Adrenal gland (tissue), 12 donors: ENCODE measurements around the gene BSND. TPM values are rescaled to one million over a fixed set of nuclear protein-coding genes. Genes with fewer than 3 reads are reported as not detected.

Experiments used
- DNase-seq, 7 donors: peaks; one replicate each; pipeline ENCODE4 v3.0.0-alpha.2; 2019 to 2020
- H3K27ac ChIP-seq, 5 donors: fragments of 200-600 bp; sonication (generic) in 4 of 5; 1 replicate in 3 of 5; 2 replicates in 2 of 5; pipeline versions ENCODE4 v1.5.1 to v1.8.0; 2016 to 2020; ENCODE audit warnings: mild to moderate bottlenecking in 1 of 5
- H3K27me3 ChIP-seq: fragments of 200-600 bp; 2 replicates; pipeline ENCODE4 v1.8.0; 2021
- H3K36me3 ChIP-seq, 2 donors: fragments of 200-600 bp; replicated peaks in 1 of 2; 1 replicate in 1 of 2; 2 replicates in 1 of 2; pipeline versions ENCODE4 v1.5.1 to v1.8.0; 2018 to 2022
- H3K4me1 ChIP-seq, 2 donors: fragments of 200-600 bp; replicated peaks in 1 of 2; 1 replicate in 1 of 2; 2 replicates in 1 of 2; pipeline versions ENCODE4 v1.5.1 to v1.8.0; 2018 to 2021
- H3K4me3 ChIP-seq, 4 donors: fragments of 200-600 bp; sonication (generic) in 3 of 4; one replicate each; pipeline ENCODE4 v1.5.1; 2016 to 2018
- H3K9me3 ChIP-seq, 3 donors: fragments of 200-600 bp; sonication (generic) in 1 of 3; replicated peaks in 1 of 3; 1 replicate in 2 of 3; 2 replicates in 1 of 3; pipeline versions ENCODE4 v1.5.1 to v1.8.0; 2016 to 2021
- POLR2A ChIP-seq, 2 donors: fragments of 450-650 bp; IDR thresholded peaks; one replicate each; pipeline ENCODE4 v1.6.1; 2017; ENCODE audit warnings: antibody characterized with exemption in 2 of 2, mild to moderate bottlenecking in 2 of 2, moderate library complexity in 1 of 2
- WGBS, 4 donors: extraction: QIAGEN DNeasy Blood & Tissue Kit in 2 of 4; methylation state at CpG; one replicate each; pipeline versions ENCODE4 v1.1.5 to v1.1.7; 2013 to 2017; 5-methylcytosine and 5-hydroxymethylcytosine counted together
- intact Hi-C, 2 donors: fragments of 100-400 bp; cut with DNase I; formaldehyde crosslinking; loops; one replicate each; pipeline versions ENCODE4 v1.14.1 to v1.15.0; 2022 to 2023
- polyA plus RNA-seq, 3 donors: library from polyadenylated mRNA; stranded (reverse); fragments of 200-250 nt in 2 of 3; fragments of 350-450 nt in 1 of 3; fragmentation: Illumina TruSeq in 1 of 3; extraction: RNeasy Lipid Tissue Mini Kit (QIAGEN cat#74804) in 1 of 3; gene quantifications; one replicate each; pipeline ENCODE4 v1.2.3, GENCODE V29; 2013 to 2014
- total RNA-seq, 9 donors: library from RNA; depleted of rRNA in 4 of 9; stranded (reverse); fragments of >200 nt in 4 of 9; fragments of 120-200 nt in 1 of 9; fragmentation: NEBNext Ultra II Directional in 1 of 9; extraction: Animal tissue kit (Norgen Biotek cat#: 25700) in 1 of 9; gene quantifications; one replicate each; pipeline versions ENCODE4 v1.1.0 to v1.2.4, GENCODE V29; 2013 to 2023
- TF ChIP-seq, protein P1 (sequence below), 6 experiments: fragments of 450-650 bp in 4 of 6; fragments of 200-600 bp in 2 of 6; sonication (generic) in 1 of 6; IDR thresholded peaks; 1 replicate in 5 of 6; 2 replicates in 1 of 6; pipeline versions ENCODE4 v1.5.1 to v1.8.0; 2016 to 2021; ENCODE audit warnings: antibody characterized with exemption in 6 of 6, mild to moderate bottlenecking in 2 of 6, moderate library complexity in 1 of 6
- donor health status: healthy with polysubstance abuse.
- donor health status: Bipolar disorder and iron deficiency.
- donor health status: DM: yes; HTN: yes; CAD: no.
- donor health status: DM: no; HTN: no; CAD: no.
- donor health status: DM: no; HTN: no; CAD: no.
- donor health status: DM: yes; HTN: yes; CAD: no.

Gene BSND
- total and polyA plus RNA-seq, 12 donors, result 0.04 to 0.44 (median 0.08) TPM; not detected in 9

DNA sequence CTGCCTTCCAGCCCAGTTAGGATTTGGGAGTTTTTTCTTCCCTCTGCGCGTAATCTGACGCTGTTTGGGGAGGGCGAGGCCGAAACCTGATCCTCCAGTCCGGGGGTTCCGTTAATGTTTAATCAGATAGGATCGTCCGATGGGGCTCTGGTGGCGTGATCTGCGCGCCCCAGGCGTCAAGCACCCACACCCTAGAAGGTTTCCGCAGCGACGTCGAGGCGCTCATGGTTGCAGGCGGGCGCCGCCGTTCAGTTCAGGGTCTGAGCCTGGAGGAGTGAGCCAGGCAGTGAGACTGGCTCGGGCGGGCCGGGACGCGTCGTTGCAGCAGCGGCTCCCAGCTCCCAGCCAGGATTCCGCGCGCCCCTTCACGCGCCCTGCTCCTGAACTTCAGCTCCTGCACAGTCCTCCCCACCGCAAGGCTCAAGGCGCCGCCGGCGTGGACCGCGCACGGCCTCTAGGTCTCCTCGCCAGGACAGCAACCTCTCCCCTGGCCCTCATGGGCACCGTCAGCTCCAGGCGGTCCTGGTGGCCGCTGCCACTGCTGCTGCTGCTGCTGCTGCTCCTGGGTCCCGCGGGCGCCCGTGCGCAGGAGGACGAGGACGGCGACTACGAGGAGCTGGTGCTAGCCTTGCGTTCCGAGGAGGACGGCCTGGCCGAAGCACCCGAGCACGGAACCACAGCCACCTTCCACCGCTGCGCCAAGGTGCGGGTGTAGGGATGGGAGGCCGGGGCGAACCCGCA is 40.8 kb downstream of the BSND start, which contains the start of gene PCSK9:
TSS of gene PCSK9 (plus strand) at position 207 of the 741 bp plus-strand sequence. CDS start at position 497, 290 bp downstream.
- H3K4me3 ChIP-seq, result no peak within 1 kb of the TSS
- no peak for DNase-seq
- H3K36me3 ChIP-seq, result no peaks in the 10 kb centered on the region
- H3K27me3 ChIP-seq, result peaks cover 45% of the 10 kb centered on the region
- intact Hi-C loops, result no loop called here
- no peak within 1 kb of the TSS for H3K27ac ChIP-seq
- peaks cover 0 to 5% of the 10 kb centered on the region in 2 donors for H3K4me1 ChIP-seq
- TF ChIP-seq POLR2A (IDR thresholded peaks at IDR 0.05), result no peak
- TF ChIP-seq, protein P1, sequence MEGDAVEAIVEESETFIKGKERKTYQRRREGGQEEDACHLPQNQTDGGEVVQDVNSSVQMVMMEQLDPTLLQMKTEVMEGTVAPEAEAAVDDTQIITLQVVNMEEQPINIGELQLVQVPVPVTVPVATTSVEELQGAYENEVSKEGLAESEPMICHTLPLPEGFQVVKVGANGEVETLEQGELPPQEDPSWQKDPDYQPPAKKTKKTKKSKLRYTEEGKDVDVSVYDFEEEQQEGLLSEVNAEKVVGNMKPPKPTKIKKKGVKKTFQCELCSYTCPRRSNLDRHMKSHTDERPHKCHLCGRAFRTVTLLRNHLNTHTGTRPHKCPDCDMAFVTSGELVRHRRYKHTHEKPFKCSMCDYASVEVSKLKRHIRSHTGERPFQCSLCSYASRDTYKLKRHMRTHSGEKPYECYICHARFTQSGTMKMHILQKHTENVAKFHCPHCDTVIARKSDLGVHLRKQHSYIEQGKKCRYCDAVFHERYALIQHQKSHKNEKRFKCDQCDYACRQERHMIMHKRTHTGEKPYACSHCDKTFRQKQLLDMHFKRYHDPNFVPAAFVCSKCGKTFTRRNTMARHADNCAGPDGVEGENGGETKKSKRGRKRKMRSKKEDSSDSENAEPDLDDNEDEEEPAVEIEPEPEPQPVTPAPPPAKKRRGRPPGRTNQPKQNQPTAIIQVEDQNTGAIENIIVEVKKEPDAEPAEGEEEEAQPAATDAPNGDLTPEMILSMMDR (IDR thresholded peaks at IDR 0.05), result no peak
- H3K9me3 ChIP-seq, result no peaks in the 10 kb centered on the region
- WGBS, 4 donors, result 0 to 4% (median 3%) methylated on average over 5 to 67 of the region's 67 CpGs

DNA sequence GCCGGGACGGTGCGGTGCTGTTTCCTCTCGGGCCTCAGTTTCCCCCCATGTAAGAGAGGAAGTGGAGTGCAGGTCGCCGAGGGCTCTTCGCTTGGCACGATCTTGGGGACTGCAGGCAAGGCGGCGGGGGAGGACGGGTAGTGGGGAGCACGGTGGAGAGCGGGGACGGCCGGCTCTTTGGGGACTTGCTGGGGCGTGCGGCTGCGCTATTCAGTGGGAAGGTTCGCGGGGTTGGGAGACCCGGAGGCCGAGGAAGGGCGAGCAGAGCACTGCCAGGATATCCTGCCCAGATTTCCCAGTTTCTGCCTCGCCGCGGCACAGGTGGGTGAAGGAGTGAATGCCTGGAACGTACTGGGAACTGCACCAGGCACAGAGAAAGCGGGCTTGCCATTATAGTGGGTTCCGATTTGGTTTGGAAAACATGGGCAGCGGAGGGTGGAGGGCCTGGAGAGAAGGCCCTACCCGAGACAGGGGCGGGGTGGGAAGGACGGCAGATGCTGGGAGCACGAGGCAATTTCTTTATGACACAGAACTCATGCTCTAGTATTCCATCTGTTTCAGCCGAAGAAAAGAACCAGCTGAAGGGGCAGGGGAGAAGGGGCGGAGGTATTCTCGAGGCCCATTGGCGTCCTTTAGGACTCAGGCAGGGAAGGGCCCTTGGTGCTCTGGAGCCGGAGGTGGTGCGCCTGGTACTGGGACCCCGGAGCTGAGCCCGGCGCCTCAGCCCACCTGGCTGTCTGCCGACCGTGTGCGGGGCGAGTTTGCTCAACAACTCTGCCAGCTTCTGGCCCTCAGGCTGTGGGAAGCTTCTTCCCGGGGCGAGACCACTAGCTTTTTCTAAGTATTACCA is 41.6 kb downstream of the BSND start:
- no peak overlapping the region for H3K27ac ChIP-seq
- H3K27me3 ChIP-seq, result peaks cover 38% of the 10 kb centered on the region
- TF ChIP-seq, protein P1 (IDR thresholded peaks at IDR 0.05), result no peak
- TF ChIP-seq POLR2A (IDR thresholded peaks at IDR 0.05), result no peak
- intact Hi-C loops, result no loop called here
- H3K4me1 ChIP-seq, result peaks cover 0 to 5% of the 10 kb centered on the region in 2 donors
- WGBS, 4 donors, result 16 to 41% (median 28%) methylated on average over 27 to 49 of the region's 49 CpGs
- no peaks in the 10 kb centered on the region for H3K36me3 ChIP-seq
- DNase-seq, result no peak
- no peak overlapping the region for H3K4me3 ChIP-seq
- no peaks in the 10 kb centered on the region for H3K9me3 ChIP-seq

DNA sequence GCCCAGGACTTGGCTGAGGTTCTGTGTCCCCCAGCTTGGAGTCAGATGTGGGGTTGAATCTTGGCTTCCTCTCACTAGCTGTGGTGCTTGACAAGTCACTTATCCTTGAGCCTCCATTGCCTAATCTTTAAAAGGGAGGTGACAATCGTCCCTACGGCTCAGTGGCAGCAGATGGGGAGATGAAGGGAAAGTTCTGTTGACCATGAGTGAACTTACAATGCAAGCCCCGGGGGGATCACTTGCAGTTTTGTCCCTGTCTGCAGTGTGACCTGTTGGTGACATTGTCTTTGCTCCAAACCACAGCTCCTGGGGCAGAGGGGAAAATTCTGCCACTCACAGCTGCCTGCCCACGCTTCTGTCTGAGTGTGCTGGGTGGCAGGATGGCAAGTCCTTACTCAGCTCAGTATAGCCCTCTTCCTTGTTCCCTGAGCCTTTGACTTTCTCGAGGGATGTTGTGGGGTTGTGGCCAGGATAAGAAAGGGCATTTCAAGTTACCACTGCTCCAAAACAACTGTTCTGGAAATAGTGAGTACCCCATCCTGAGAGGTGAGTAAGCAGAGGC is 42.3 kb downstream of the BSND start:
- no peaks in the 10 kb centered on the region for H3K36me3 ChIP-seq
- no peak overlapping the region for H3K4me3 ChIP-seq
- H3K27me3 ChIP-seq, result peaks cover 31% of the 10 kb centered on the region
- 42 to 74% (median 54%) methylated on average over 5 of the region's 5 CpGs for WGBS, 4 donors
- H3K4me1 ChIP-seq, result peaks cover 0 to 5% of the 10 kb centered on the region in 2 donors
- H3K27ac ChIP-seq, result no peak overlapping the region
- no peaks in the 10 kb centered on the region for H3K9me3 ChIP-seq
- no peak for TF ChIP-seq POLR2A (IDR thresholded peaks at IDR 0.05)
- TF ChIP-seq, protein P1 (IDR thresholded peaks at IDR 0.05), result no peak
- DNase-seq, result no peak
- intact Hi-C loops, result no loop called here

- Histone ChIP-seq H3K4me3 (no peak overlapping the region), H3K36me3 (no peaks in the 10 kb centered on the region), H3K27ac (no peak overlapping the region), H3K9me3 (no peaks in the 10 kb centered on the region), H3K27me3 (peaks cover 31% of the 10 kb centered on the region), H3K4me1 (peaks cover 0 to 5% of the 10 kb centered on the region in 2 donors)
- 55 to 82% (median 72%) methylated on average over 3 of the region's 3 CpGs for WGBS, 4 donors
- TF ChIP-seq POLR2A (IDR thresholded peaks at IDR 0.05), result no peak
- intact Hi-C loops, result no loop called here
- no peak for DNase-seq
These were observed 42.9 kb downstream of the BSND start for GRCh38 chr1:55041613-55042012.
